Hepatocyte (in vitro differentiated cells): ENCODE measurements around the gene LRRC4C. TPM values are rescaled to one million over a fixed set of nuclear protein-coding genes. Genes with fewer than 3 reads are reported as not detected.

ENCODE experiments used
- DNase-seq: peaks from one replicate; pipeline ENCODE4 v3.0.0-alpha.2; 2016; ENCODE audit warnings: low spot score
- H2AFZ ChIP-seq: fragments of 200-600 bp; sonication (generic); 2 replicates; pipeline ENCODE4 v1.6.0; 2016; ENCODE audit warnings: antibody characterized with exemption, mild to moderate bottlenecking
- H3K27ac ChIP-seq: fragments of 200-600 bp; sonication (generic); 2 replicates; pipeline ENCODE4 v1.5.1; 2016; ENCODE audit warnings: mild to moderate bottlenecking
- H3K27me3 ChIP-seq: fragments of 200-600 bp; sonication (generic); 2 replicates; pipeline ENCODE4 v1.6.1; 2016
- H3K36me3 ChIP-seq: fragments of 200-600 bp; sonication (generic); replicated peaks from 2 replicates; pipeline ENCODE4 v1.5.1; 2016; ENCODE audit warnings: low read depth; ENCODE audit not compliant: insufficient read depth
- H3K4me1 ChIP-seq: fragments of 200-600 bp; sonication (generic); 2 replicates; pipeline ENCODE4 v1.5.1; 2016; ENCODE audit warnings: mild to moderate bottlenecking, moderate library complexity; ENCODE audit not compliant: insufficient read depth
- H3K4me2 ChIP-seq: fragments of 200-600 bp; sonication (generic); 2 replicates; pipeline ENCODE4 v1.6.0; 2016
- H3K4me3 ChIP-seq: fragments of 200-600 bp; sonication (generic); 2 replicates; pipeline ENCODE4 v1.5.1; 2016; ENCODE audit warnings: mild to moderate bottlenecking
- H3K79me2 ChIP-seq: fragments of 200-600 bp; sonication (generic); 2 replicates; pipeline ENCODE4 v1.6.0; 2017; ENCODE audit warnings: mild to moderate bottlenecking
- H3K9me2 ChIP-seq: fragments of 200-600 bp; sonication (generic); replicated peaks from 2 replicates; pipeline ENCODE4 v1.6.0; 2017; ENCODE audit warnings: mild to moderate bottlenecking; ENCODE audit not compliant: insufficient read depth
- H3K9me3 ChIP-seq: fragments of 200-600 bp; sonication (generic); 2 replicates; pipeline ENCODE4 v1.5.1; 2016; ENCODE audit warnings: low read depth, mild to moderate bottlenecking
- H4K20me1 ChIP-seq: fragments of 200-600 bp; sonication (generic); 2 replicates; pipeline ENCODE4 v1.6.0; 2016; ENCODE audit warnings: mild to moderate bottlenecking; ENCODE audit not compliant: insufficient read depth, poor library complexity, severe bottlenecking
- EZH2 ChIP-seq: fragments of 200-600 bp; sonication (generic); IDR thresholded peaks from 2 replicates; pipeline ENCODE4 v1.6.1; 2016; ENCODE audit warnings: antibody characterized with exemption, mild to moderate bottlenecking, borderline replicate concordance
- EZH2phosphoT487 ChIP-seq: fragments of 200-600 bp; sonication (generic); IDR thresholded peaks from one replicate; pipeline ENCODE4 v1.6.1; 2018; ENCODE audit warnings: antibody characterized with exemption, mild to moderate bottlenecking, low read depth, moderate library complexity; ENCODE audit not compliant: unreplicated experiment, severe bottlenecking
- WGBS: methylation state at CpG from one replicate; pipeline ENCODE4 v1.1.6; 2016; ENCODE audit warnings: low lambda C conversion rate; ENCODE audit errors: missing lambda C conversion rate; 5-methylcytosine and 5-hydroxymethylcytosine counted together
- polyA plus RNA-seq: library from polyadenylated mRNA; unstranded; fragments of >200 nt; fragmentation: Nextera tagmentation; extraction: Ambion mirVana; gene quantifications from 2 replicates; pipeline ENCODE4 v1.2.1, GENCODE V29; 2016
- total RNA-seq: library from RNA; depleted of rRNA; stranded (reverse); fragments of >200 nt; gene quantifications from 2 replicates; pipeline ENCODE4 v1.2.3, GENCODE V29; 2014
- TF ChIP-seq, protein P1 (sequence below): fragments of 200-600 bp; sonication (generic); IDR thresholded peaks from 2 replicates; pipeline ENCODE4 v1.5.1; 2016; ENCODE audit warnings: antibody characterized with exemption, mild to moderate bottlenecking; ENCODE audit not compliant: poor library complexity

Gene LRRC4C
- total and polyA plus RNA-seq, 2 experiments from 2014 or later: 1.1 to 3.1 TPM

GRCh38 chr11:41113160-41113559 is 346.3 kb downstream of the LRRC4C start:
- no peak overlapping the region for H3K27ac ChIP-seq
- no peak overlapping the region for H3K4me3 ChIP-seq
- WGBS: 45% methylated on average over 2 of the region's 2 CpGs
- no peaks in the 10 kb centered on the region for H3K27me3 ChIP-seq
- no peak overlapping the region for H2AFZ ChIP-seq
- no peaks in the 10 kb centered on the region for H3K4me1 ChIP-seq
- H3K36me3 ChIP-seq: no peaks in the 10 kb centered on the region
- H3K4me2 ChIP-seq: no peak overlapping the region
- H3K9me2 ChIP-seq: no peaks in the 10 kb centered on the region
- H3K79me2 ChIP-seq: no peaks in the 10 kb centered on the region
- TF ChIP-seq EZH2phosphoT487: no peak
- TF ChIP-seq EZH2: no peak
- TF ChIP-seq, protein P1, sequence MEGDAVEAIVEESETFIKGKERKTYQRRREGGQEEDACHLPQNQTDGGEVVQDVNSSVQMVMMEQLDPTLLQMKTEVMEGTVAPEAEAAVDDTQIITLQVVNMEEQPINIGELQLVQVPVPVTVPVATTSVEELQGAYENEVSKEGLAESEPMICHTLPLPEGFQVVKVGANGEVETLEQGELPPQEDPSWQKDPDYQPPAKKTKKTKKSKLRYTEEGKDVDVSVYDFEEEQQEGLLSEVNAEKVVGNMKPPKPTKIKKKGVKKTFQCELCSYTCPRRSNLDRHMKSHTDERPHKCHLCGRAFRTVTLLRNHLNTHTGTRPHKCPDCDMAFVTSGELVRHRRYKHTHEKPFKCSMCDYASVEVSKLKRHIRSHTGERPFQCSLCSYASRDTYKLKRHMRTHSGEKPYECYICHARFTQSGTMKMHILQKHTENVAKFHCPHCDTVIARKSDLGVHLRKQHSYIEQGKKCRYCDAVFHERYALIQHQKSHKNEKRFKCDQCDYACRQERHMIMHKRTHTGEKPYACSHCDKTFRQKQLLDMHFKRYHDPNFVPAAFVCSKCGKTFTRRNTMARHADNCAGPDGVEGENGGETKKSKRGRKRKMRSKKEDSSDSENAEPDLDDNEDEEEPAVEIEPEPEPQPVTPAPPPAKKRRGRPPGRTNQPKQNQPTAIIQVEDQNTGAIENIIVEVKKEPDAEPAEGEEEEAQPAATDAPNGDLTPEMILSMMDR: no peak
- H3K9me3 ChIP-seq: no peaks in the 10 kb centered on the region
- no peaks in the 10 kb centered on the region for H4K20me1 ChIP-seq
- no peak for DNase-seq

DNA sequence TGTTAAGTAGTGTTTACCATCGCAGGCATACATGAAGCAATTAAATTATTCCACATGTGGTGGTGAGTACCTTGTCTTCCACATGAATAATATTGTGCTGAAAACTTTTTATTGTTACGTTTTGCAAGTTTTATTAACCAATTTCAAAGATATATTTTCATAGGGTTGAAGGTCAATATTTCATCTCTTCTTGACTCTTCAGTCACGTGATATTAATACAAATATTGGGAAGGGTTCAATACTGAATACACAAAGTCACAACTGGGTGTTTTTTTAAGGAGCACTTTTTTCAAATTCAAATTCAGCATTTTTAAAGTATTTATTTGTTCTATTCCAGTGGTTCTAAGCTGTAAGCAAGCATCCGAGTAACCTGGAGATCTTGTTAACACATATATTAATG is 348.9 kb downstream of the LRRC4C start:
- TF ChIP-seq EZH2phosphoT487: no peak
- TF ChIP-seq, protein P1: no peak
- no peak for TF ChIP-seq EZH2
- no peak overlapping the region for H2AFZ ChIP-seq
- H3K9me3 ChIP-seq: no peaks in the 10 kb centered on the region
- no peaks in the 10 kb centered on the region for H3K36me3 ChIP-seq
- H3K4me2 ChIP-seq: no peak overlapping the region
- H4K20me1 ChIP-seq: no peaks in the 10 kb centered on the region
- DNase-seq: no peak
- no peaks in the 10 kb centered on the region for H3K27me3 ChIP-seq
- no peaks in the 10 kb centered on the region for H3K4me1 ChIP-seq
- H3K4me3 ChIP-seq: no peak overlapping the region
- 87% methylated on average over 4 of the region's 4 CpGs for WGBS
- no peaks in the 10 kb centered on the region for H3K79me2 ChIP-seq
- no peak overlapping the region for H3K27ac ChIP-seq
- H3K9me2 ChIP-seq: no peaks in the 10 kb centered on the region

DNA sequence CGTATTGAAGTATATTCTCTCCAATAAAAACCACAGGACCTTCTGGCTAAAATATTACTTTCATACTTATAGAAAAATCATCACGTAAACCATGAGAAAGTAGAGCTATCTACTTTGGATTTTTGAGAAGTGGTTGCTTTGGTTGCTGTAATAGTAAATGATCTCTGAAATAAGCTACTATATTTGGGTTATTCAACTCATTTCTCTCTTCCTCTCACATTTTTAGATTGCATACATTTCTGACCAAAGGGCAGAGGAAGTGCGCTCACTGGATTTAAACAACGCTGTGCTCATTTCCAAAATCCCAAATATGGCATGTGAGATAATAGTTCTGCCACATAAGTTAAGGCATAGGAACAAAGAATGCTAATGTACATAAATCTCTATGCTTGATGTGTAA is 357.0 kb downstream of the LRRC4C start:
- Histone ChIP-seq H3K27ac (no peak overlapping the region), H3K4me3 (no peak overlapping the region), H3K4me1 (no peaks in the 10 kb centered on the region), H3K4me2 (no peak overlapping the region), H2AFZ (no peak overlapping the region), H3K36me3 (no peaks in the 10 kb centered on the region), H3K27me3 (no peaks in the 10 kb centered on the region), H3K9me2 (no peaks in the 10 kb centered on the region), H3K79me2 (no peaks in the 10 kb centered on the region), H4K20me1 (no peaks in the 10 kb centered on the region), H3K9me3 (no peaks in the 10 kb centered on the region)
- no peak for DNase-seq
- no peak for TF ChIP-seq EZH2
- 94% methylated on average over 4 of the region's 4 CpGs for whole genome bisulfite sequencing

- TF ChIP-seq EZH2phosphoT487 (no peak), EZH2 (no peak)
- TF ChIP-seq, protein P1: no peak
- H3K36me3 ChIP-seq: no peaks in the 10 kb centered on the region
- no peaks in the 10 kb centered on the region for H3K4me1 ChIP-seq
- WGBS: 92% methylated on average over 1 of the region's 1 CpG
- H3K27ac ChIP-seq: no peak overlapping the region
- H3K4me2 ChIP-seq: no peak overlapping the region
- H2AFZ ChIP-seq: no peak overlapping the region
- no peaks in the 10 kb centered on the region for H4K20me1 ChIP-seq
- H3K9me3 ChIP-seq: no peaks in the 10 kb centered on the region
- H3K4me3 ChIP-seq: no peak overlapping the region
- DNase-seq: no peak
- no peaks in the 10 kb centered on the region for H3K27me3 ChIP-seq
- no peaks in the 10 kb centered on the region for H3K9me2 ChIP-seq
- H3K79me2 ChIP-seq: no peaks in the 10 kb centered on the region
These were observed 359.8 kb downstream of the LRRC4C start for GRCh38 chr11:41099654-41100053.
